ENCODE results near the gene VSX2.

VSX2 gene

GRCh38 chr14:74238974-74239847 is at the start of gene VSX2:
Gene VSX2, plus strand, starts transcription at chr14:74239449. Its CDS starts 113 bp downstream, at chr14:74239562.
- no peak for DNase-seq

GRCh38 chr14:74190927-74191575 is 48.2 kb upstream of the VSX2 start:
- no peak for DNase-seq

GRCh38 chr14:74194506-74195274 is 44.6 kb upstream of the VSX2 start:
- DNase-seq, result no peak

- DNase-seq, result no peak
Observed at GRCh38 chr14:74195623-74196022, 43.6 kb upstream of the VSX2 start.

- no peak for DNase-seq
Observed at GRCh38 chr14:74198441-74199234, 40.6 kb upstream of the VSX2 start.

- no peak for DNase-seq
Observed at GRCh38 chr14:74202113-74202512, 37.1 kb upstream of the VSX2 start.

- DNase-seq, result no peak
Observed at GRCh38 chr14:74203639-74204038, 35.6 kb upstream of the VSX2 start.

- no peak for DNase-seq
Observed at GRCh38 chr14:74204491-74204890, 34.8 kb upstream of the VSX2 start.

- DNase-seq, result no peak
Observed at GRCh38 chr14:74205882-74206281, 33.4 kb upstream of the VSX2 start.

- DNase-seq, result no peak
Observed at GRCh38 chr14:74207943-74208342, 31.3 kb upstream of the VSX2 start.

GRCh38 chr14:74208642-74209041 is 30.6 kb upstream of the VSX2 start:
- DNase-seq, result no peak

- DNase-seq, result no peak
Observed at GRCh38 chr14:74211945-74212580, 27.2 kb upstream of the VSX2 start.

GRCh38 chr14:74213907-74214803 is 25.1 kb upstream of the VSX2 start:
- DNase-seq, result peak in 2 of 3 experiments; percentile 46 to 75

- DNase-seq, result no peak
Observed at GRCh38 chr14:74216671-74217070, 22.6 kb upstream of the VSX2 start.

GRCh38 chr14:74217672-74218448 is 21.4 kb upstream of the VSX2 start:
- DNase-seq, result peak; percentile 77 to 81 (median 79)

GRCh38 chr14:74218462-74218861 is 20.8 kb upstream of the VSX2 start:
- DNase-seq, result no peak

GRCh38 chr14:74219277-74220205 is 19.7 kb upstream of the VSX2 start:
- no peak for DNase-seq

GRCh38 chr14:74220991-74221390 is 18.3 kb upstream of the VSX2 start:
- DNase-seq, result no peak

GRCh38 chr14:74221741-74222140 is 17.5 kb upstream of the VSX2 start:
- DNase-seq, result no peak
